Esophagus muscularis mucosa (tissue), 4 donors: Measurements from ENCODE around the gene EVPL.

ENCODE experiments used
- EP300 ChIP-seq: sonication (generic); formaldehyde crosslinking; IDR thresholded peaks from one replicate; pipeline ENCODE4 v1.6.1; 2017; ENCODE audit warnings: antibody characterized with exemption
- POLR2A ChIP-seq: fragments of 450-650 bp; IDR thresholded peaks from one replicate; pipeline ENCODE4 v1.6.1; 2017; ENCODE audit warnings: antibody characterized with exemption, moderate library complexity, mild to moderate bottlenecking, low read depth
- POLR2AphosphoS5 ChIP-seq, 2 donors: sonication (generic); formaldehyde crosslinking; IDR thresholded peaks; one replicate each; pipeline ENCODE4 v1.6.1; 2017; ENCODE audit warnings: antibody characterized with exemption in 2 of 2
- TF ChIP-seq, protein P1 (sequence below), 3 experiments: fragments of 200-600 bp in 2 of 3; fragments of 450-650 bp in 1 of 3; sonication (generic) in 2 of 3; IDR thresholded peaks; one replicate each; pipeline ENCODE4 v1.5.1; 2017 to 2019; ENCODE audit warnings: antibody characterized with exemption in 3 of 3, mild to moderate bottlenecking in 2 of 3, moderate library complexity in 1 of 3

DNA sequence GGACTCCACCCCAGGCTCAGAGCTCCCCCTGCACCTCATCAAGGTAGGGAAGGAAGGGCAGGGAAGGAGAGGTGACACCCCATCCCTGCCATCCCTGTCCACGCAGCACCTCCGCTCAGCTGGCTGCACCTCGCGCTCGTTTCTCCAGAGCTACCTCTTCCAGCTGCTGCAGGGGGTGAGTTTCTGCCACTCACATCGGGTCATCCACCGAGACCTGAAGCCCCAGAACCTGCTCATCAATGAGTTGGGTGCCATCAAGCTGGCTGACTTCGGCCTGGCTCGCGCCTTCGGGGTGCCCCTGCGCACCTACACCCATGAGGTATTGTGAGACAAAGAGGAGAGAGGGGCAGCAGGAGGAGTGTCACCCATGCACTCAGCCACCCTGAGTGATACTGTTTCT, 25.0 kb downstream of the EVPL start:
- no peak for TF ChIP-seq POLR2A
- TF ChIP-seq, protein P1, sequence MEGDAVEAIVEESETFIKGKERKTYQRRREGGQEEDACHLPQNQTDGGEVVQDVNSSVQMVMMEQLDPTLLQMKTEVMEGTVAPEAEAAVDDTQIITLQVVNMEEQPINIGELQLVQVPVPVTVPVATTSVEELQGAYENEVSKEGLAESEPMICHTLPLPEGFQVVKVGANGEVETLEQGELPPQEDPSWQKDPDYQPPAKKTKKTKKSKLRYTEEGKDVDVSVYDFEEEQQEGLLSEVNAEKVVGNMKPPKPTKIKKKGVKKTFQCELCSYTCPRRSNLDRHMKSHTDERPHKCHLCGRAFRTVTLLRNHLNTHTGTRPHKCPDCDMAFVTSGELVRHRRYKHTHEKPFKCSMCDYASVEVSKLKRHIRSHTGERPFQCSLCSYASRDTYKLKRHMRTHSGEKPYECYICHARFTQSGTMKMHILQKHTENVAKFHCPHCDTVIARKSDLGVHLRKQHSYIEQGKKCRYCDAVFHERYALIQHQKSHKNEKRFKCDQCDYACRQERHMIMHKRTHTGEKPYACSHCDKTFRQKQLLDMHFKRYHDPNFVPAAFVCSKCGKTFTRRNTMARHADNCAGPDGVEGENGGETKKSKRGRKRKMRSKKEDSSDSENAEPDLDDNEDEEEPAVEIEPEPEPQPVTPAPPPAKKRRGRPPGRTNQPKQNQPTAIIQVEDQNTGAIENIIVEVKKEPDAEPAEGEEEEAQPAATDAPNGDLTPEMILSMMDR (IDR thresholded peaks at IDR 0.05) = no peak
- TF ChIP-seq POLR2AphosphoS5 (IDR thresholded peaks at IDR 0.05) = no peak
- no peak for TF ChIP-seq EP300
